H9 (cell line): ENCODE measurements around the gene SPINK1. TPM values are rescaled to one million over a fixed set of nuclear protein-coding genes. Genes with fewer than 3 reads are reported as not detected.

ENCODE experiments used
- DNase-seq: peaks from one replicate; pipeline ENCODE4 v3.0.0-alpha.2; 2017
- H2AFZ ChIP-seq: one replicate; pipeline ENCODE4 v1.6.1; 2013; ENCODE audit warnings: mild to moderate bottlenecking, low read length, control low read depth, moderate library complexity
- H2AK5ac ChIP-seq: 2 replicates; pipeline ENCODE4 v1.6.1; 2013; ENCODE audit warnings: low read length, control low read depth, mixed read lengths; ENCODE audit not compliant: insufficient read length
- H2BK120ac ChIP-seq: one replicate; pipeline ENCODE4 v1.6.1; 2013; ENCODE audit warnings: low read depth, mild to moderate bottlenecking, low read length, control low read depth, inconsistent platforms; ENCODE audit not compliant: poor library complexity, severe bottlenecking
- H2BK12ac ChIP-seq: 2 replicates; pipeline ENCODE4 v1.6.1; 2013; ENCODE audit warnings: low read length, control low read depth, mixed read lengths, low read depth; ENCODE audit not compliant: insufficient read length
- H2BK15ac ChIP-seq: 2 replicates; pipeline ENCODE4 v1.6.1; 2013; ENCODE audit warnings: low read depth, low read length, control low read depth
- H2BK20ac ChIP-seq: one replicate; pipeline ENCODE4 v1.6.1; 2013; ENCODE audit warnings: low read depth, mild to moderate bottlenecking, low read length, control low read depth, inconsistent platforms; ENCODE audit not compliant: poor library complexity, severe bottlenecking
- H2BK5ac ChIP-seq: 2 replicates; pipeline ENCODE4 v1.6.1; 2013; ENCODE audit warnings: low read length, control low read depth, mixed read lengths; ENCODE audit not compliant: insufficient read length
- H3K14ac ChIP-seq: 2 replicates; pipeline ENCODE4 v1.6.1; 2013; ENCODE audit warnings: low read length, control low read depth; ENCODE audit not compliant: insufficient read depth
- H3K18ac ChIP-seq: 2 replicates; pipeline ENCODE4 v1.6.1; 2013; ENCODE audit warnings: low read depth, mild to moderate bottlenecking, mixed read lengths, low read length, control low read depth; ENCODE audit not compliant: insufficient read length
- H3K23ac ChIP-seq: 2 replicates; pipeline ENCODE4 v1.6.1; 2013; ENCODE audit warnings: low read length, control low read depth, mixed read lengths, low read depth; ENCODE audit not compliant: insufficient read length
- H3K23me2 ChIP-seq: 2 replicates; pipeline ENCODE4 v1.6.1; 2013; ENCODE audit warnings: low read depth, mild to moderate bottlenecking, mixed read lengths, low read length, control low read depth; ENCODE audit not compliant: insufficient read length, poor library complexity, severe bottlenecking
- H3K27ac ChIP-seq: 2 replicates; pipeline ENCODE4 v1.5.1; 2013; ENCODE audit warnings: low read length, control low read depth, mixed read lengths, low read depth; ENCODE audit not compliant: insufficient read length
- H3K27me3 ChIP-seq: 2 replicates; pipeline ENCODE4 v1.6.1; 2013; ENCODE audit warnings: low read length, control low read depth, inconsistent platforms; ENCODE audit not compliant: insufficient read depth
- H3K4ac ChIP-seq: 2 replicates; pipeline ENCODE4 v1.6.1; 2013; ENCODE audit warnings: low read depth, mild to moderate bottlenecking, control low read depth, inconsistent platforms, low read length, moderate library complexity
- H3K4me1 ChIP-seq: 2 replicates; pipeline ENCODE4 v1.6.1; 2013; ENCODE audit warnings: low read length, control low read depth, inconsistent platforms; ENCODE audit not compliant: insufficient read depth
- H3K4me2 ChIP-seq: 2 replicates; pipeline ENCODE4 v1.6.1; 2013; ENCODE audit warnings: low read length, control low read depth, mixed read lengths; ENCODE audit not compliant: insufficient read length, insufficient read depth
- H3K56ac ChIP-seq: 2 replicates; pipeline ENCODE4 v1.6.1; 2013; ENCODE audit warnings: low read depth, mild to moderate bottlenecking, mixed read lengths, low read length, control low read depth; ENCODE audit not compliant: insufficient read length
- H3K79me1 ChIP-seq: 2 replicates; pipeline ENCODE4 v1.6.1; 2013; ENCODE audit warnings: low read depth, mild to moderate bottlenecking, moderate library complexity, low read length, control low read depth, inconsistent platforms; ENCODE audit not compliant: insufficient read depth, poor library complexity, severe bottlenecking
- H3K79me2 ChIP-seq: 2 replicates; pipeline ENCODE4 v1.6.1; 2013; ENCODE audit warnings: low read length, control low read depth, inconsistent platforms; ENCODE audit not compliant: insufficient read depth
- H3K9ac ChIP-seq: 2 replicates; pipeline ENCODE4 v1.6.1; 2013; ENCODE audit warnings: low read length, control low read depth, mixed read lengths; ENCODE audit not compliant: insufficient read length; ENCODE audit errors: extremely low read depth
- H3K9me3 ChIP-seq: one replicate; pipeline ENCODE4 v1.6.1; 2013; ENCODE audit warnings: low read depth, low read length, inconsistent platforms; ENCODE audit not compliant: control insufficient read depth
- H3T11ph ChIP-seq: one replicate; pipeline ENCODE4 v1.6.1; 2013; ENCODE audit warnings: mild to moderate bottlenecking, low read length, control low read depth, inconsistent platforms
- H4K20me1 ChIP-seq: one replicate; pipeline ENCODE4 v1.6.1; 2013; ENCODE audit not compliant: control insufficient read depth, insufficient read length, insufficient read depth
- H4K5ac ChIP-seq: 2 replicates; pipeline ENCODE4 v1.6.1; 2013; ENCODE audit warnings: low read depth, mild to moderate bottlenecking, mixed read lengths, low read length, control low read depth; ENCODE audit not compliant: insufficient read length
- H4K8ac ChIP-seq: replicated peaks from 2 replicates; pipeline ENCODE4 v1.6.1; 2013; ENCODE audit warnings: low read length, control low read depth, mixed read lengths, low read depth; ENCODE audit not compliant: insufficient read length
- H4K91ac ChIP-seq: 2 replicates; pipeline ENCODE4 v1.6.1; 2013; ENCODE audit warnings: low read depth, mild to moderate bottlenecking, moderate library complexity, mixed read lengths, low read length, control low read depth; ENCODE audit not compliant: insufficient read length
- H3K27ac Mint-ChIP-seq, 3 experiments: 2 replicates in 2 of 3; 3 replicates in 1 of 3; pipeline ENCODE4 v1.8.0; 2020 to 2021; ENCODE audit warnings: mixed read lengths in 3 of 3, mild to moderate bottlenecking in 1 of 3, moderate library complexity in 1 of 3
- H3K27me3 Mint-ChIP-seq: 2 replicates; pipeline ENCODE4 v1.8.0; 2021; ENCODE audit warnings: low read depth, mild to moderate bottlenecking, moderate library complexity, mixed read lengths
- H3K36me3 Mint-ChIP-seq, 3 experiments: 2 replicates in 2 of 3; 3 replicates in 1 of 3; pipeline ENCODE4 v1.8.0; 2020 to 2021; ENCODE audit warnings: low read depth in 3 of 3, mixed read lengths in 3 of 3; ENCODE audit not compliant: insufficient read depth in 1 of 3
- H3K4me1 Mint-ChIP-seq, 2 experiments: 2 replicates each; pipeline ENCODE4 v1.8.0; 2020; ENCODE audit warnings: mixed read lengths in 2 of 2
- H3K4me3 Mint-ChIP-seq, 2 experiments: 2 replicates in 1 of 2; 3 replicates in 1 of 2; pipeline ENCODE4 v1.8.0; 2020 to 2021; ENCODE audit warnings: mild to moderate bottlenecking in 2 of 2, mixed read lengths in 2 of 2, moderate library complexity in 1 of 2
- H3K9me3 Mint-ChIP-seq, 2 experiments: 2 replicates in 1 of 2; 3 replicates in 1 of 2; pipeline ENCODE4 v1.8.0; 2020; ENCODE audit warnings: mild to moderate bottlenecking in 2 of 2, mixed read lengths in 2 of 2, moderate library complexity in 1 of 2
- WGBS: extraction: QIAGEN DNeasy Blood & Tissue Kit; methylation state at CpG from one replicate; pipeline ENCODE4 v1.1.7; 2013; ENCODE audit warnings: missing lambda C conversion rate, low lambda C conversion rate, mixed read lengths; ENCODE audit not compliant: insufficient read length; ENCODE audit errors: extremely low coverage; 5-methylcytosine and 5-hydroxymethylcytosine counted together
- total RNA-seq: library from RNA; stranded (reverse); gene quantifications from 2 replicates; pipeline ENCODE4 v1.2.1, GENCODE V29; 2021
- TF ChIP-seq, protein P1 (sequence below): fragments of 200-600 bp; sonication (generic); conservative IDR thresholded peaks from 3 replicates; pipeline ENCODE4 v1.8.0; 2021; ENCODE audit warnings: antibody characterized with exemption, mild to moderate bottlenecking

The SPINK1 gene
- total RNA-seq, 1 experiment from 2014 or later = 3.1 TPM

DNA sequence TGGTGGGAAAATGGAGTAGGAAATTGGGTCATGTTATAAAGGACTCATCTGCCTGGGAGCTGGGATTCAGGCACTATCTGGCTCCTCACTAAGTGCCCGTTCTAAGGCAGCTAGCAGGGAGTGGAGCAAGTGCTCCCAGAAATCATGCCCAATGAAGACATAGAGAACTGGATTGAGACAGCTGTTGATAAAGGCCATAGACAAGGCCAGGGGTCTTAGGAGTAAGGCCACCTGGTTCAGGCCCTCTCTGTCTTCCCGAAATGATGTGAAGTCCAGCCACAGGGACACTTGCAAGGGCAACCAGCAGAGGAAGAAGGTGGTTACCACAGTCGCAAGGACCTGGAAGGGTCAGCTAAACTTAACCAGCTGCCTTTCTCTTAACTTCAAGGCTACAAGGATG, 20.1 kb upstream of the SPINK1 start:
- Histone ChIP-seq H4K91ac (no peak overlapping the region), H3K18ac (no peak overlapping the region), H3K79me2 (no peaks in the 10 kb centered on the region), H3K79me1 (no peaks in the 10 kb centered on the region), H3K14ac (no peak overlapping the region), H3K56ac (no peak overlapping the region), H2BK20ac (no peak overlapping the region), H4K8ac (no peak overlapping the region), H3K23ac (no peak overlapping the region), H2AK5ac (no peak overlapping the region), H3K4me1 (no peaks in the 10 kb centered on the region), H3T11ph (no peak overlapping the region), H2BK5ac (no peak overlapping the region), H3K9me3 (no peaks in the 10 kb centered on the region), H4K20me1 (no peaks in the 10 kb centered on the region), H3K23me2 (no peaks in the 10 kb centered on the region), H3K27me3 (no peaks in the 10 kb centered on the region), H3K27ac (no peak overlapping the region), H3K4ac (no peak overlapping the region), H4K5ac (no peak overlapping the region), H2AFZ (no peak overlapping the region), H2BK120ac (no peak overlapping the region), H2BK12ac (no peak overlapping the region), H3K9ac (no peak overlapping the region), H3K4me2 (no peak overlapping the region), H2BK15ac (no peak overlapping the region)
- no CpG with 5 or more reads among the region's 3 CpGs for WGBS
- TF ChIP-seq, protein P1, sequence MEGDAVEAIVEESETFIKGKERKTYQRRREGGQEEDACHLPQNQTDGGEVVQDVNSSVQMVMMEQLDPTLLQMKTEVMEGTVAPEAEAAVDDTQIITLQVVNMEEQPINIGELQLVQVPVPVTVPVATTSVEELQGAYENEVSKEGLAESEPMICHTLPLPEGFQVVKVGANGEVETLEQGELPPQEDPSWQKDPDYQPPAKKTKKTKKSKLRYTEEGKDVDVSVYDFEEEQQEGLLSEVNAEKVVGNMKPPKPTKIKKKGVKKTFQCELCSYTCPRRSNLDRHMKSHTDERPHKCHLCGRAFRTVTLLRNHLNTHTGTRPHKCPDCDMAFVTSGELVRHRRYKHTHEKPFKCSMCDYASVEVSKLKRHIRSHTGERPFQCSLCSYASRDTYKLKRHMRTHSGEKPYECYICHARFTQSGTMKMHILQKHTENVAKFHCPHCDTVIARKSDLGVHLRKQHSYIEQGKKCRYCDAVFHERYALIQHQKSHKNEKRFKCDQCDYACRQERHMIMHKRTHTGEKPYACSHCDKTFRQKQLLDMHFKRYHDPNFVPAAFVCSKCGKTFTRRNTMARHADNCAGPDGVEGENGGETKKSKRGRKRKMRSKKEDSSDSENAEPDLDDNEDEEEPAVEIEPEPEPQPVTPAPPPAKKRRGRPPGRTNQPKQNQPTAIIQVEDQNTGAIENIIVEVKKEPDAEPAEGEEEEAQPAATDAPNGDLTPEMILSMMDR = no peak
- no peak overlapping the region for H3K27ac Mint-ChIP-seq
- H3K4me1 Mint-ChIP-seq = peaks cover 3 to 16% of the 10 kb centered on the region in 2 experiments
- no peaks in the 10 kb centered on the region for H3K9me3 Mint-ChIP-seq
- H3K4me3 Mint-ChIP-seq = no peak overlapping the region
- no peaks in the 10 kb centered on the region; a peak in 1 of 7 replicates for H3K36me3 Mint-ChIP-seq
- DNase-seq = no peak
- peaks cover 11% of the 10 kb centered on the region for H3K27me3 Mint-ChIP-seq
